Hematopoietic multipotent progenitor cell treated with erythropoietin and hydrocortisone succinate and interleukin-3 and kit ligand, for 4 days (in vitro differentiated cells): Measurements from ENCODE around the gene KCTD17.
A peak's percentile ranks its signal among the peaks of the same experiment; 100 is the strongest.

Source experiments
- DNase-seq: peaks from one replicate; pipeline ENCODE4 v3.0.0-alpha.2; 2015

Gene KCTD17

DNA sequence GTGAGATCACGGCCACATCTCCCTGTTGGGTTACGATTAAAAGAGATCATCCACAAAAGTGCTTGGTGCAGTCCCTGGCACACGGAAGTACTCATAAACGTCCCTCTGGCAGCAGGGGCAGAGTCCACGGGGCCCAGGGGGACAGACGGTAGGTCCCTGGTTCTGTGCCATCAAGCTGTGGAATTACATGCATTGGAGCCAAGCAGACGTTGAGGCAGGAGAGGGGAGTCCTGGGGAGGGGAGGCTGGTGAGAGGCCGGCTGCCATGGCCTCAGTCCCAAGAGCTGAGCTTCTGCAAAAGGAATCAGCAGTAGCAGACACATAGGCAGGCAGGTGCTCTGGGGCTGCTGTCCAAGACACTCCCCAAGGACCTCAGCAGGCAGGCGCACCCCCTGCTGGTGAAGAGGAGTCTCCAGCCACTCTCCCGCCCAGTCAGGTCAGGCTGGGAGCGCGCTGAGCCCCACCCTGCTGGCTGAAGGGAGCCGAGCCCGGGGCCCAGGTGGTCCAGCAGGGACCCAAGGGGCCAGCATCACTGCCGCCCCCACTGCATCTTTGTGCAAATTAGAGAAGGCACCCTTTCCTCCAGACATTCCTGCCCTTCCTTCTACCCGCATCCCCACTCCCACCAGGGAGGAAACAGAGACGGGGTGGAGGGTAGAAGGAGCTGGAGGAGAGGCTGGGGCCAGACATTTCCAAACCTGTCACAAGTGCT is 7.6 kb upstream of the KCTD17 start:
- DNase-seq: peak; percentile 90

DNA sequence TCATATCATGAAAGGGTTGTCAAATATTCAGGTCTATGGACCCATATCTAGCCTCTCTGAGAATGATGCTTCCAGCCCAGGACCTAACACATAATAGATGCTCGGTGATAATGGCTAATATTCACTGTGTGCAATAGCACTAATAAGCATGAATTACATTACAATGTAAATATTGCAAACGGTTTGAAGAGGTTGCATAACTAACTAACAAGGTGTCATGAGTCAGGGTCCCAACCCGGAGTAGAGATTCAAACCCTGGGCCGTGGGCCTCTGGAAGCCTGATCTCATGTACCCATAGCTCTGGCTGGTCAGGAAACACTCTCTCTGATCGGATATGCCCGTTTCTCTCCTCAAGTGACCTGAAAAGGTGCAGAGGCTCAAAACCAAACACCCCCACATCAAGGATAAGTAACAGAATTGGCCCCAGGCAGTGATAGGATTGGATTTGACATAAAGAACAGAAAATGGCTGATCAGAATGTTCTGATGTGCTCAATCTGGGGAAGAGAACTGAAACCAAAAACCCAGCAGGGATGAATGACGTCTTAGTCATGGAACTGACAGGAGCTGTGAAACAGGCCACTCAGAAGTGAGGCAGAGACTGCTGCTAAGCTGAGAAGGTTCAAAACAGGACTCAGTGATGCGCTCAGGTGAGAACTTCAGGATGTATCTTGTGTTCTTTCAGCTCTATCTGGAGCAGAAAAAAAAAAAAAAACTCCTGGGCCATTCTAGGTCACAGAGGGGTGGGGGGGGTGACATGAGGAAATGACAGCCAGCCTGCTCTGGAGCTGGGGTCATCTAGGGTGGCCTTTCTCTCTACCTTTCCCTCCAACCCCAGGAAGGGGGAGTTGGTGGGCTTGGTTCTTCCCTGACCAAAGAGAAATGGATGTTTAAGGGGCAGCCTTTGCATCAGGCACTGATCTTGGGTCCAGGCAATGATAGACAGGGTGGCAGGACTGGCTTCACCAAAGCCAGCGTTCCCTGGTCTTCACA is 6.6 kb upstream of the KCTD17 start:
- DNase-seq: no peak

DNA sequence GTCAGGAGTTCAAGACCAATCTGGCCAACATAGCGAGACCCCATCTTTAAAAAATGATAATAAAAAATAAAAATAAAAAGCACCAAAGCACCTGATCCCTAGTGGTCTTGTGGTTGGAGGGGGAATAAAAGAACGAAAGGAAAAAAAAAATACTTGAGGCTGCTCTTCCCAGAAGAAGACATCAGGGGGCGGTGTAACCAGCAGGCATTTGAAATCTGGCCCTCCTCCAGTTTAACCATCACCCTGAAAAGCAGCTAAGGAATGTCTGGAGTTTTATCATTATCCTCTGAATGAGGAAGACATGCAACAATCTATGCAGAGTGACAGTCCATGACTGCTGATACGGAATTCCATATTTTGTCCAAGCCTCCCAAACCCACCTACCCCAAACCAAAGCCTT is 5.6 kb upstream of the KCTD17 start:
- peak; percentile 60 for DNase-seq

DNA sequence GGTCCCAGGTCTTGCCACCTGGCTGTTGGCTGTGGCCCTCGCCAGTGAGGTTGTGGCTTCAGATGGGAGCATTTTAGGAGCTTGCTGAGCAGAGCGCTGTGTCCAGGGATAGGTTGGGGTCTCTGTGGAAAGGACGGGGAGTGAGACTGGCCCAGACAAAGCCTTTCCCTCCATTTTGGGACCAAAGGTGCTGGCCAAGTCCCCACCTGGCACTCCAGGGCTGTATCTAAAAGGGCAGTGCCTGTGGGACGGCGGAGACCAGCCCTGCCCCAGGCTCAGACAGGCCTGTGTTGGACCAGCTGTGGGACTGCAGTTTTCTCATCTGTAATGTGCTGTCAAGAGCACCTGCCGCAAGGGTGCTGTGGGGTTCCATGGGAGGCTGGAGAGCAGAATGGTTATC is 5.0 kb upstream of the KCTD17 start:
- DNase-seq: no peak

DNA sequence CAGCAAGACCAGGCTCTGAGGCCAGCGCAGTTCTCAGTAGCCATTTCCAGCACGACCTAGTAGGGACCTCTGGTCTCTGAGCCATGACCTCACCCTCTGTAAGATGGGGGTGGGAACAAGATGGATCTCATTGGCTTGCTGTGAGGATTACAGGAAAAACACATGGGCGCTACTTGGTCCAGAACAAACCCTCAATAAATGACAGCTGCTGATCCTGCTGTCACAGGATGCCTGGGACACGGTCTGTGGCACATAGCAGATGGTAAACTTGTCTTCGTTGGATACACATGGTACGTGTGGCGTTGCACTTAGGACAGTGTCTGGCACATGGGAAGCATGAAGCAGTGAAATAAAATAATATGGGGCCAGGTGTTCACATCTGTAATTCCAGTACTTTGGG is 4.5 kb upstream of the KCTD17 start:
- no peak for DNase-seq

DNA sequence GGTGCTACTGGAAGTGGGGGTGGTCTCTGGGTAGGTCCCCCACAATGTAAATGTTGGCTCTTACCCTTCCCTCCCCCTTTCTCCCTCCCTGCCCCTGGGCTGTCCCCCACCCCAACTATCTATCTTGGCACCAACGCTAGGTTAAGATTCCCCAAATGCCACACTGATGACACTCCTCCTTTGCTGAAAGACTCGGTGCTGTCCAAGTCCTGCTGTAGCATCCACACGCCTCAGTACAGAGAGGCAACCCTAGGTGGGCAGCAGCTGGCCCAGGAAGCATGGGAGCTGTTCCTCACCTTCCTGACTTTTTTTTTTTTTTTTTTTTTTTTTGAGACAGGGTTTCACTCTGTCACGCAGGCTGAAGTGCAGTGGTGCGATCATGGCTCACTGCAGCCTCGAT is 3.4 kb upstream of the KCTD17 start:
- no peak for DNase-seq

DNA sequence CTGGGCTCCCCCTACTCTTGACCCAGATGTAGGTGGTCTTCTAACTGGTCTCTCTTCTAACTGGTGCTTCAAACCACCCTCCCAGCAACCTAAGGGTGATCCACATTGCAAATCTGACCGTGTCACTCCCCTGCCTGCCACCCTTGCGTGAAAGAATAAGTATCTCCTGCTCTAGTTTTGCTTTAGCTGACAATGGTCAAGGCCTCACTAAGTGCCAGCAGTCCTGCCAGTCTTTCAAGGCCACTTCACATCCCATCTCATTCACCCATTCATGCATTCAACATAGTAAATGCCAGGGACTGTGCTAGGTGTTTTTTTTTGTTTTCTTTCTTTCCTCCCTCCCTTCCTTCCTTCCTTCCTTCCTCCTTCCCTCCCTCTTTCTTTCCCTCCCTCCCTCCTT is 2.3 kb upstream of the KCTD17 start:
- no peak for DNase-seq

DNA sequence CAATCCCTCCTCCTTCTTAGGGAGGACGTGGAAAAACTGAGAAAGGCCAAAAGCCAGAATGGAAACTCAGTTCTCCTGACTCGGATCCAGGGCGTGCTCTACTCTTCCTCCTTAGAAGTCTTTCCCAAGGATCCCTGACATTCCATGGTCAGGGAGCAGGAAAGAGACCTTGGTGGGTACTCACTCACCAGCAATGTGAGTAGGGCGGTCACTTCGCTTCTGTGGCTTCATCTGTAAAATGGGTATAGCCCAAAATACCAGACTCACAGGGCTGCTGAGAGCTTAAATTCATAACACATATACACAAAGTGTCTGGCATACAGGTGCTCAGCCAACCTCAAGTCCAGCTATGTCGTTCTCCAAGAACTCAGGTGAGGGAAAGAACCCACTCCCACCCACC is 629 bp upstream of the KCTD17 start:
- no peak for DNase-seq

DNA sequence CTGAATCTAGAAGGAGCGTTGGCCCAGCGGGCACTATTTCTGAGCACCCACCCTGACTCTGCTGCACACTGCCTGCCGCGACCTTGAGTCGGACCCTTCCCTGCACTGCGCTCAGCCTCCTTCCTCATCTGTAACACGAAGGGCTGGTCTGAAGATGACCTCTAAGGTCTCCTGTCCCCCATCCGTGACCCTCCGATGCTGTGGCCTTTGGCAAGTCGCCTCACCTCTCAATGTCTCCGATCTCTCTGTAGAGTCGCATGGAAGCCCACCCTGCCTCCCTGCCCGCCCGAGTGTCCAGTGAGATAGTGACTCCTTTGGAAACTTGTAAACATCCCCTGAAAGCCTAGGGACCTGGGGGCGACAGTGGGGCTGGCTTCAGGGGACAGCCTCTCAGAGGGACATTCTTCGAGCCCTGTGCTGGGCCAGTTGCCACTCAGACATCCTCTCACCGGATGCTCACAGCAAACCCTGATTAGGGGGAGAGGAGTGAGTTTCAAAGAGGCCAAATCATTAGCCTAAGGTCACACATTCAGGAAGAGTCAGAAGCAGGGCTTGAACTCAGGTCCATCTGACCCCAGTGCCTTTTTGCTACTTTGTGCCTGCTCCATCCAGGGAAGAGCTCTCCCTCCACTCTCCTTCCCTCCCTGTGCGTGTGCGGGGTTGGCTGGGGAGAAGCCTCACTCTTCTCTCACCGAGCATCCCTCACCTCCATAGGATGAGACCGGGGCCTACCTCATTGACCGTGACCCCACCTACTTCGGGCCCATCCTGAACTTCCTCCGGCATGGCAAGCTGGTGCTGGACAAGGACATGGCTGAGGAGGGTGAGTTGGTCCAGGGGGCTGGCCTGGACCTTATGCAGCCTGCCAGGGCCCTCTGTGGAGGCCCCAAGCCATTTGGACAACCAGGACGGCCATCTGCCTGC is 1.1 kb downstream of the KCTD17 start:
- no peak for DNase-seq

DNA sequence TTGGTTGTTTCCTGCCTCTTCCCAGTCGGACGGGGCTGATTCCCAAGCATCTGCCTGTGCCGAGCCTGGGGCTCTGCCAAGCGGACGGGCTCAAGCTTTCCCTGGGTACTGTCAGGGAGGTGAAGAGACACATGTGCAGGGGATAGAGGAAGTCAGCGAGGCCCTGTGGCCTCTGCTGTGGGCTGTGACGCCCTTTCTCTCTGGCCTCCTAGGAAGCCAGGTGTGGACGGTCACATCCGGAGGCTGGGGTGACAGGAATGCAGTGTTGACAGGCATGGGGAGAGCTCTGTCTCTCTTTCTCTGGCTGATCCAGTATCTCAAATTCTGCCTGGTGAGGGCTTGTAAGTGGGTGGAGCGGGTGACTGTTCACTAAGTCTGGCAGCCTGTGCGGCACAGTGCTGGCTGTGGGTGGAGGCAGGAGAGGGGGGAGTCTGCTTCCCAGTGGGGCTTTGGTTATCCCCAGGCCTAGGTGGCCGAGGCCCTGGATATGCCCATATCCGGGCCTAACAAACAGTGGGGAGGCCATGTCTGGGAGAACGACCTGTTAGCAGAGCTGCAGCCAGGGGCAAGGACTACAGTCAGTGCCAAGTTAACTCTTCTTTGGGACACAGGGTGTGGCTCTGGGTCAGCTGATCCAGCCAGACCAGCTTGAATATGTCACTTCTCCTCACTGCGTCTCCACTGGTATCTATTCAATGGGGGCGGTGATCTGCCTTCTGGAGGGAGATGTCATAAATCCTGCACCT is 1.9 kb downstream of the KCTD17 start:
- DNase-seq: peak; percentile 33

DNA sequence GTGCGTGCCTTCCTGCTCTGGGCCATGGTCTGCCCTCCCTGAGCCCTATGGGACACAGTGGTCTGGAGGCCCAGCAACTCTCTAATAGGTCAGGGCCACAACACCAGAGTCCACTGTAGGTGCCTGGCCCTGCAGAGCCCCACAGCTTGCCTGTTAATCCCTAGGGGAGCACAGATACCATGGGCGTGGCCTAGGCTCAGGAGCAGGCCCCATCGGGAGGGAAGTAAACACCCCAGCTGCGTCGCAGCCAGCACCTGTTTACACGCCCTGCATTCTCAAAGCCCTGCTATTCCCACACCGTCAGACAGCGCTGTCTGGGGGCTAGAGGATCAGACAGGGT is 2.5 kb downstream of the KCTD17 start:
- DNase-seq: no peak

DNA sequence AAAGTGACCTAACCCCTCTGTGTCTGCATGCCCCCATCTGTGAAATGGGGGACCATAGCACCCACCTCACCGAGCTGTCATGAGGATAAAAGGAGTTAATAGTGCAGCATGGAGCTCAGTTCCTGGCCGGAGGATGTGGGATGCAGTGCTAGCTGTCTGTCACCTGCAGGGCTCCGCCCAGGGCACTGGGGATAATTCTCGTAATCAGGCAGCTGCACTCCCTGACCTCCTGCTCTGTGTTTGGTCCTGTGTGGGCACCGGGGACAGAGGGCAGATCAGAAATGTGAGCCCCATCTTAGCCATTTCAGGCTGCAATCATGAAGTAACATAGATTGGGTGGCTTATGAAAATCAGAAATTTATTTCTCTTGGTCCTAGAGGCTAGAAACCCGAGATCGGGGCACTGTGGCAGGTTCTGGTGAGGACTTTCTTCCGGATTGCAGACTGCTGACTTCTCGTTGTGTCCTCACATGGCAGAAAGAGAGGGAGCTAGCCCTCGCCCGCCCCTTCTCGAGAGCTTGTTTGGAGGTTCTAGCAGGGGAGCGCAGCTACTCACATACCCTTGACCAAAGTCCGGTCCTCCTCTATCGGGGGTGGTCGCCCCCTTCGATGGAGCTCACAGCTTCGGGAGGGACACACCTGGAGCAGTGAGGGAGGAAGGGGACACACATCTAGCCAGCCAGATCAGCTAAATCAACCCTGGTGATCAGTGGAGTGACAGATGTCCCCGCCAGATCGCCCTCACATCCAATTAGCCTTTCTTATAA is 3.2 kb downstream of the KCTD17 start:
- DNase-seq: no peak

DNA sequence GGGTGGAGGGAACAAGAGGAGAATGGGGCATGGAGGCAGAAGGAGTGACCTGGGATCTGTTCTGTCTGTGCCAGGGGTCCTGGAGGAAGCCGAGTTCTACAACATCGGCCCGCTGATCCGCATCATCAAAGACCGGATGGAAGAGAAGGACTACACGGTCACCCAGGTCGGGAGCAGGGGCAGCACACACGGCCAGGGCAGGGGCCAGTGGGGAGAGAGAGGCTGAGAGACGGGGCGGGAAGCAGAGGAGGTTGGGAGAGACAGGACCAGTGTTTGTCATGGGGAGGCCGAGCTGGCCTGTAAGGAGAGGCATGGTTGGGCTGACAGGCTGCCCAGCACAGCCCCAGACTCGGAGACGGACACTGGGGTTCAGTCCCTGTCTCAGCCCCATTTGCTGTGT is 4.7 kb downstream of the KCTD17 start:
- no peak for DNase-seq

DNA sequence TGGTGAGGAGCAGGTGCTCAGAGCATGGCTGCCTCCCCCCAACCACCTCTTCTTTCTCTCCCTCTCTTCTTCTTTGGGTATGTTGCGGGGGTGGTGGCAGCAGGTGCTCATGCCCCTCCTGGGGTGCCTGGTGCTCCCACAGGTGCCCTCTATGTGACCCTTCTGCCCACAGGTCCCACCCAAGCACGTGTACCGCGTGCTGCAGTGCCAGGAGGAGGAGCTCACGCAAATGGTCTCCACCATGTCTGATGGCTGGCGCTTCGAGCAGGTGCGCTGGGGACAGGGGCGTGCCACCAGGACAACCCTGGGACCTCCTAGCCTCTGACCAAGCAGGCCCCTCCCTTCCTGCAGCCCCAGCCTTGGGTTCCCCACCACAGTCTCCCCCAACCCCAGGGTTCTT is 5.7 kb downstream of the KCTD17 start:
- no peak for DNase-seq

DNA sequence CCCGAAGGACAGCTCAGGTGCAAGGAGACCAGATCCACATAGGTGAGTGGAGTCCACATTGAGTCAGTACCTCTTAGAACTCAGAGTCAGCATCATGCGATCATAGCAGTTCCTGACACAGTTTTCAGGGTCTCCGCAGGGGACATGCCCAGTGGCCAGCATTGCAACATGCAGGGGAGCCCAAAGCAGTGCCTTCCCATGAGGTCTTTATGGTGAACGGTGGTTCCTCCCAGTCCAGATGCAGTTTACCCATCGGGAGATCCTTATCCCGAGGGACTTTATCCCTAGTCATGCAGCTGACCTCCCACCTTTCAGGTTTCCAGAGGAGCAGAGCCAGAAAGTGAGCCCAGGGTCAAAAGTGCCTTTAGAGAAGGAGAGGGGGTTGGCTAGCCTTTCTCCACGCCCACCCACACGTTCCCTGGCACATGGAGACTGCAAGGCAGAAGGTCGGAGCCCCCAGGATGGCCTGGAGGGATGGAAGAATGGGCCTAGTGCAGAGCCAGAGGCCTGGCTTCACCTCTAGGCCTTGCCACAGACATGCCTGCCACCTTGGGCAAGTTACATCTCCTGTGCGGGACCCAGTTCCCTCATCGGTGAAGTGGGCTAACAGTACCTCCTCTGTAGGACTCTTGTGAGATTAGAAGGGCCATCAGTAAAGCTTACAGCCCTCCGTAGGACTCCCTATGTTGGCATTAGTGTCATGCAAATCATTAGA is 6.4 kb downstream of the KCTD17 start:
- DNase-seq: no peak

DNA sequence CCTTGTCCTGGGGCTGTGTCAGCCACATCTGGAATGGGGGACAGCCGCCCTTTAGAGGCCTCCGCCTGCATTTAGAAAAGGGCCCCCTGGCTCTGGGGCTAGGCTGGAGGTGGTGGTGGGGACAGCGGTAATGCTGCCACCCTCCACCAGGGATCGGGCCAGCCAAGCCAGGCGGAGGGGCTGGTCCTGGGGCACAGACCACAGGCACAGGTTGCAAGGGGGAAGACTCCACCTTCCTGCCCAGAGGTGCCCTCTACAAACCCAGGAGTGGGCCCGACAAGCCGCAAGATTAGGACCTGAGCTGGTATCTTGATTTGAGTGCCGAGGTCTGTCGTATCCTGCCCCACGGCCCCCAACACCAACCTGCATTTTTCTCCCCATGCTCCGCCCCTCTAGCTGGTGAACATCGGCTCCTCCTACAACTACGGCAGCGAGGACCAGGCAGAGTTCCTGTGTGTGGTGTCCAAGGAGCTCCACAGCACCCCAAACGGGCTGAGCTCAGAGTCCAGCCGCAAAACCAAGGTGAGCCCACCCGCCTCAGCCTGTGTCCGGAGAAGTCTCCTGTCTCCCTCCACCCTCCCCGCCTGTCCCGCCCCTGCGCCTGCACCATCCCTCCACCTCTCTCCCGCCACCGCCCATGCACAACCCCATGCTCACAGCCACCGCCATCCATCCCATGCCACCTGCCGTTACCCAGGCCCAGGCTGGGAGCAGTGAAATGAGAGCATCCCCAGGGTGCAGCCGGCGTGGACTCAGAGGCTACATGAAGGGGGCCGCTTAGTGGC is 7.6 kb downstream of the KCTD17 start:
- no peak for DNase-seq

DNA sequence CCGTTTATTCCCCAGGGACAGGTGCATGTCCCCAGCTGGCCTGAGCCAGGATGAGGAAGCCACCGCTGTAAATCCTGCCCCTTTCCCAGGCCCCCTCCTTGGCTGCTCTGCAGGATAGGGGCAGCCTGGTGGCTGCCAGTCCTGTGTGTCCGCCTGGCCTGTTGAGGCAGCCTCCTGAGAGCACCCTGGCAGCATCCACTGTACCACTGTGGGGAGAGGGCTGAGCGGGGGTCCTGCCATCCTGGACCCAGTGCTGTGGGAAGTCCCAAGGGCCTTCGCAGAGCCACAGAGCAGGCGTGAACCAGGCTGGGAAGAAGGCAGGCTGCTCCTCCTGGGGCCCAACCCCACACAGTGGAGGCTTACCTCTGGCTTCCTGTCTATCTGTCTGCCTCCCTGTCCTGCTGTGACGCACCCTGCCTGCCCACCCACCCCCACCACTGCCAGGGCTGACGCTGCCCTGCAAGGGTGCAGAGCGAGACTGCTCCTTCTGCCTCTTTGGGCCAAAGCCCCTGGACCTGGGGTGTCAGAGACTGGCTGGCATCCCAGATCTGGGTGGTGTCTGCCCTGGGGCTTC is 8.4 kb downstream of the KCTD17 start:
- no peak for DNase-seq

DNA sequence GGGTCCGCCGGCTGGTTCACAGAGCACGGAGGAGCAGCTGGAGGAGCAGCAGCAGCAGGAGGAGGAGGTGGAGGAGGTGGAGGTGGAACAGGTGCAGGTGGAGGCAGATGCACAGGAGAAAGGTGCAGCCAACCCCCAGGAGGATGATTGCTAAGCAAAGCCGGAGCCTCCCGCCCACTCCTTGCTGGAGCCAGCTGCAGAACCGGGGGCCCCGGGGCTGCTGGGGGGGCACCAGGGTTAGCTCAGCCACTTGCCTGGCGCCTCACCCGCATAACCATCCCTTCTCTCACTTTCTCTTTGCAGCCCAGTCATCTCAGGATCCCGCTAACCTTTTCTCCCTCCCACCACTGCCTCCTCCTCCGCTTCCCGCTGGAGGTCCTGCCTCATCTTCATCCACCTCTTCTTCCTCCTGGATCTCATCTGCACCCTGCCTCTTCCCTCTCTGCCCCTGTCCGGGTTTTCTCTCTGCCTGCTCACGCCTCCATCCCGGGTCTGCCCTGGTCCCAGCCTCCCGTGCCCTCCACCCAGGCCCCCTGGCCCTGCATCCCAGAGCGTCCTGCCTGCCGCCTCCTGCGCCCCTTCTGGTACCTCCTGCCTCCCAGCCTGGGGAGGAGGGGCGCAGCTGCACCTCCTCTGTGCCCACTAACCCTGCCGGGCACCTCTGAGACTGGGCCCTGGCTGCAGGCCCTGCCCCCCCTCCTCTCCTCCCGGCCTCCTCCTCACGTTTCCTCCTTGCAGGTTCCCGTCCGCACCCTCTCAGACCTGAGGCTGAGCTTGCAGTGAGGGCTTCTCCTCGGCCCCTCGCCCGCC is 9.5 kb downstream of the KCTD17 start:
- no peak for DNase-seq
